ENCODE measurements around the gene NOS2.
A peak's percentile ranks its signal among the peaks of the same experiment; 100 is the strongest.

NOS2 gene

DNA sequence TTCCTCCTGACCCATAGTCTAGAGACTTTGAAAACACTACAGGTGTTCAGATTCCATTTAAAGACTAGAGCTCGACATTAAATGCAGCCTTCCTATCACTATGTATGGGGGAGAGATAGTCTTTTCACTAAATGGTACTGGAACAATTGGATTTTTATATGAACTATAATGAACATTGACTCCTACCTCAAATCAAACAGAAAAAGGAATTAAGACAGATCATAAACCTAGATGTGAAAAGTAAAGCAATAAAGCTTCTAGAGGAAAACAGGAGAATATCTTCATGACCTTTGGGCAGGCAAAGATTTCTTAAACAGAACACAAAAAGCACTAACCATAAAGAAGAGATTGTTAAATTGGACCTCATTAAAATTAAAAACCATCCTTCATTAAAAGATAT is 18.8 kb upstream of the NOS2 start:
- ATAC-seq = no peak
- DNase-seq = no peak

DNA sequence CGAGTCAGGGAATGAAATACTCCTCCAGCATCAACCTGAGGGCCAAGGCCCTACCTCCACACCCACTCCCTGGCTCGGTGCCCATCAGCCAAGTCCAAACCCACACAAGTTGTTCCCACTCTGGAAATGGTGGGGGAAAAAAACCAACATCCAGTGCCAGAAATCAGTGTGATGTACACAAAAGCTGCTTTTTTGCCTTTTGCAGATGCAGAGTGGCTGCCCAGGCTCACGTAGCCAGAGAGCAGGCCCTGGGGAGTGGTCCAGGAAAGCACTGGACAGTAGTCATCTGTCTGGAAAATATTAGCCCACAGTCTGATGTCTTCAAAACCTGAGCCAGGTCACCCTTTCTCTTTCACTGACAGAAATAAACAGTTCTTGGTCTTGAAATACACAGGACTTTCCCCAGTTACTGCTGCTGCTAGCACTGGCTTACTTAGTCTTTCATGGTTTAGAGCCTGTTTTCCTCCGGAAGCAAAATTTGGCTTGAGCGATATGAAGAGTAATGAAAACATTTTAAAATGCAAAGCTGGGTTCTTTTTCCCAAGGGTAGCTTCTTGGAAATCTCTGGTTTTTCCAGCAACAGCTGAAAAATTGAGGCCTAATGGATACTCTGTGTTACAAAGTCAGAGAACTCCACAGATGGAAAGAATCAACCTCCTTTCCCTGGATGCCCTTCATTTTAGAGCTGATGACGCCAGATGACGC is 18.2 kb upstream of the NOS2 start:
- DNase-seq = no peak
- ATAC-seq = no peak

DNA sequence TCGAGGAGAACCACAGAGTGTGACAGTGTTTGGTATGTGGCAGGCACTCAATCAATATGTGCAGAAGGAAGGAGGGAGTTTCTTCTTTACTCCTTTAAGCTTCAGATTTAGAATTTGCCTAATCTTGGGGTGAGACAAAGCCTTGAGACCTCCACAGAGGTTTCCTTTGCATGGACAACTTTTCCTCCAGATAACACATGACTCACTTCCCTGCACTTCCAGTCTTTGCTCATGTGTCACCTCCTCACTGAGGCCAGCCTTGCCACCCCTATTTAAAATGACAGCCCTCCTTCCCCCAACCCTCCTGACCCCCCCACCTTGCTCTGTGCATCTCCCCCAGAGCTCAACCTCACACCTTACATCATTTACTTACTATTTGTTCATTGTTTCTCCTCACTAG is 17.4 kb upstream of the NOS2 start:
- DNase-seq (no peak), ATAC-seq (no peak)

DNA sequence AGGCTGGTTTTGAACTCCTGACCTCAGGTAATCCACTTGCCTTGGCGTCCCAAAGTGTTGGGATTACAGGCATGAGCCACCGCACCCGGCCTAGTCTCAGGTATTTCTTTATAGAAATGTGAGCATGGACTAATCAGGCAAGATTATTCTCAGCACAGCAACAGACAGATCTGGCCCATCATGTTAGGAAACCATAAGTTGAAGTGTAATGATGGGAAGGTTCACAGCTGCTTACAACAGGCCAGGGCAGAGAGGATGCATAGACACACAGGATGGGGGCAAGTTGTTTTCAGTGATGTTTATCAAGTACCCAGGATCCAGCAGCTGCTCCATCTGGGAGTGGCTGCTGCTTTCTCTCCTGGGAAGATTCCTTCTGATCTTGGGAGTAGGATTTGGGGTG is 16.6 kb upstream of the NOS2 start:
- DNase-seq = no peak
- no peak for ATAC-seq

DNA sequence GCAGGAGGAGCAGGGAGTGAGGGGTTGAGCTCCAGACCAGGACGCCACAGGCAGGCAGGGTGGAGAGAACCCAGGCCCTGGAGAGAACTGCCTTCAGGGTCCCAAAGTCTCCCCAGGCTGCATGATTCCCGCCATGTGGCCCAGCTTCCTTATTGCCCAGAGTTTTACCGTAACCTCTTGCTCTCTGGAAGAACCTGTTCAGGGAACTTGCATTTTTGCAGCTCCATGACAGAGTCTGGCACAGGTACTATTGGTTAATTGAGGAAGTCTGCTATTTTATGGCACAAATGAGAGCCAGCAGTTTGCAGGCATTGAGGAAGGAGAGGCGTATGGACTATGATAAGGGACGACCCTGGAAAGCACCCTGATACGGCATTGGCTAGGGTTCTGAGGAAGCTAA is 11.6 kb upstream of the NOS2 start:
- ATAC-seq = no peak
- DNase-seq = no peak

DNA sequence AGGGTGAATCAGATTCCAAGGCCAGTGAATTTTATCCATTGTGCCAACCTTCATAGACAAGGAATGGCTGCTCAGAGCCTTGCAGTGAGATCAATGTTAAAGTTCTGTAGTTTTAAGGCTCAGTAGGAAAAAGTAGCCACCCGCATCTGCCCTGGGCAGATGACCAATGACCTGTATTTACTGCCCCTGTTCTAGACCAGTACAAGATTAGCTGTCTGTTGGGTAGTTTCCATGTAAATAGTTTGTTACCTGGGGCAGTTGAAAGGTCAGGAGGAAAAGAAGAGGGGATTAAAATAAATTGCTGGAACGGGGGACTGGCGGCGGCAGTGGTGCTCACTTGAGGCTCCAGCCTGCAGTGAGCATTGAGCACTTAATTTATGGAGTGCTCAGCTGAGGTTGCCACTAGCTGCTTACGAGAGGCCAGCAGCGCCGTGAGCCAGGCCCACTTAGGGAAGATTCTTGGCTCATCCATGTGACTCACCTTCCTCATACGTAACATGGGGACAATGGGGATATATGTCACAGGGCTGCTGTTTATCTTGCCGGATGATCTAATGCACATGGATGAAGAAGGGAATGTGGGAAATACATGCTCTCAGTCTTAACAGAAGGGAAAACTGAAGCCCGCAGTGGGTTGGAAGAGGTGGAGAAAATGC is 10.7 kb upstream of the NOS2 start:
- ATAC-seq = no peak
- DNase-seq = no peak

DNA sequence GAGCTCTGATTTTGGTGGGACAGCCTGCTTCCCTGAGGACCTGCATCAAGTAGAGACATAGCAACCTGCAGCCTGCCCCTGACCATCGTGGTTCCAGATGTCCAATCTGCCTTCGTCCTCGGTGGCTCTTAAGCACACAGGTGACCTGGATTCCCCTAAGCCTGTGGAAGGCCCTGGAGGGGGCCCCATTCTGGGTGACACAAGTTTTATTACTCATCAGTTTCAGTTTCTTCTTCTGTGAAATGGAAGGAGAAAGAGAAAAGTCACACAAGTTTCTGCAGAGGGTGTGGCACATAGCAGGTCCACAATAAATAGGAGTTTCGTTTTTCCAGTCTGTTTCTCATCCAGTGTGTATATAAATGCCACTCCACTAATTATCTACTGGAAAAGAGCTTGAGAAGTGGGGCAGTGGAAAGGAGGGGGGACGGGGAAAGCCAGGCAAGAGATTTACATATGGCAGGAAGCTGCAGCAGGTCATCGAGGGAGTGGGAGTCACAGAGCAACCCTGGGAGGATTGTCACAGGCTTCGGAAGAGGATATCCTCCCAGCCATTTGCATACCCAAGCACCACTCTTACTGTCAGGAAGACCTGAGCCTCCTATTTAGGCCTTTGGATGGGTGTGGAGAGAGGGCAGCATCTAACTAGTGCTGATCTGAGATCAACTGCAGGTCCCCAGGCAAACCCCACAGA is 10.0 kb upstream of the NOS2 start:
- ATAC-seq = peak; percentile 56

DNA sequence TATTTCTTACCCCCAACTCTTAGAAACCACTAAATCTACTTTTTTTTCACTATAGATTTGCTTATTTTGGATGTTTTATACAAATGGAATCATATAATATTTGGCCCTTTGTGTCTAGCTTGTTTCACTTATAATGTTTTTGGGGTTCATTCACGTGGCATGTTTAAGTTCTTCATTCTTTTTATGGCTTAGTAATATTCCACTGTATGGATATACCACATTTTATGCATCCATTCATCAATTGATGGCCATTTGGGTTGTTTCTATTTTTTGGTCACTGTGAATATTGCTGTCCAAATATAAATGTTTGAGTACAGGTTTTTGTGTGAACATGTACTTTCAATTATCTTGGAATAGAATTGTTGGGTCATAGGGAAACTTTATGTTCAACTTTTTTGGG is 9.2 kb upstream of the NOS2 start:
- no peak for ATAC-seq

More for the DNA sequence above, 10.0 kb upstream of the NOS2 start:
- peak; percentile 52 for DNase-seq

DNA sequence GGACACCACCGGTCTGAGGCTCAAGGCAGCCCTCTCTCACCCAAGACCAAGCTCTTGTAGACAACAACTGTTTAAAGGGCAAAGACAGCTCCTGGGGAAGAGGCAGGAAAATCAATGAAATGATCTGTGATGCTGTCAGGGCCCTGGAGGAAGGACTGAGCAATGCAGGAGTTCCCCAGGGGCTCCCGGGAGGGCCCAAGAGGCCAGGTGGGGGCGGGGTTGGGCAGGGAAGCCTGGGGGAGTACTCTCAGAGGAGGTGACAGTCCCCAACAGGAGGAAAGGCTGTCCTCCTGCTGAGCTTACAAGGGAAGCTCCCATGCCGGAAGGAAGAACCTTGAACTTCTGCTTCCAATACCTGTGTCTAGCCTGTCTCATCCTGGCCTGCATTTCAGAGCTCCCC is 8.3 kb upstream of the NOS2 start:
- ATAC-seq (peak; percentile 48), DNase-seq (peak; percentile 61)

More for the DNA sequence above, 9.2 kb upstream of the NOS2 start:
- no peak for DNase-seq

DNA sequence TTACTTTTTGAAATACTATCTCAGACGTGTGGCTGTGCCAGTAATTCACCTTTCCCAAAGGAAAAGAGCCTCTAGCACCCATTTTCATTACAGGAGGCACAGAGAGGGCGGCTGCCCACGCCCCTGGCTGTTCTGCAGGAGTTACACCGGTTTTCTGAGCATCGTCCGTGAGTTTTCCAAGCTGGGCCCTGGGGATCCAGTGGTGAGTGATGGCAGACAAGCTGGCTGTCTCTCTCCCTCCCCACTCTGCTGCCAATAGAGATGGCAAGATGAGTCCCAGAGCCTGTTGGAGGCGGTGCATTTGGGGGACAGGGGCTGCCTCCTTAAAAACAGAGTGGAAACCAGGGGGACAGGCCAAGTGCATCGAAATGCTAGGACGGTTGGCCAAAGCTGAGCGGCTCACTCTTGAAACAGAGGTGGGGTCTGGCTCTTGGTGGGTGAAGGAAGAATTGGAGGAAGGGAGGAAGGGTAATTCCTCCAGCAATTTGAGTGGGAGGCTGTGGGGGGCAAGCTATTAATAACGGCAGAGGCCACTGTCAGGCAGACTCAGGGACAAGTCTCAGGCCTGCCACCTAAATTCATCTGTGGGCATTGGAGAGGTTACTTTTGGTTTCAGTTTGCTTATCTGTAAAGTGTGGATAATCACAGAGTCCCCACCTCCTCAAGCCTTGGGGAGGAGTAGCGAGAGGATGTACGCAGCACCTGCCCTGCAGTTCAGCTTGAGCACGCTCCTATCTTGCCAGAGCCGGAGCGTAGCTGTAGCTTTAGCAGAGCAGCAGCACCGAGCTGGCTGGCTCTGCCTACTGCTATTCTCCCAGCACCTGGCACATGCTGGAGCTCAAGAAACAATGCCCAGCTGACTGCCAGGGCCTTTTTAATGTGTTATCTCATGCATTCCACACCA is 7.5 kb upstream of the NOS2 start:
- peak; percentile 58 for DNase-seq

DNA sequence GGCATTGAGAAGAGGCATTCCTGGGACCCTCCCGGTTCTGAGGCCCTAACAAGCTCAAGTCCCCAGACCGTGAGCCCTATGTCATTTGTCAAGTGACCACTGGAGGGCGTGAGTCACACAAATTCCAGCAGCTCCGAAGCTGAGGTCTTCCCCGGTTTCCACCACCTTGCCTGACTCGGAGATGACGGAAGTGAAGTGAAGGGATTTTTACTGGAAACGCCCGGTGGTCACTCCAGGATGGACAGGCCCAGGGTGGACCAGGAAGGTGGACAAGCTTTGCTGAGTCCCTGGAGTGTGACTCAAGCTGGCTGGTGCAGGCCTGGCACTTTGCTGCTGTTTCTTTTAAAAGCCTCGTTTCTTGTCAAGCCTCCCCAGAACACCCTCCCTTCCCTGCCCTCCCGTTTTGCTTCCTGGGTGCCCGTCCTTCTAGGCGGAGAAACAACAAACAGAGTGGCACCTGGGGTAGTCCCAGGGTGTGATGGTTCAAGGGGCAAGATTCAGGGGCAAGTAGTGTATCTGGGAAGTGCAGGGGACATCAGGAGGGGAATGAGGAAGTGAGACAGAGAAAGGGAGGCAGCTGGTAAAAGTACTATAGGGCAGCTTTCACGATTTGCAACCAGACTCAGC is 5.3 kb upstream of the NOS2 start:
- DNase-seq (peak; percentile 81), ATAC-seq (peak; percentile 45)

More for the DNA sequence above, 7.5 kb upstream of the NOS2 start:
- ATAC-seq = peak; percentile 86

DNA sequence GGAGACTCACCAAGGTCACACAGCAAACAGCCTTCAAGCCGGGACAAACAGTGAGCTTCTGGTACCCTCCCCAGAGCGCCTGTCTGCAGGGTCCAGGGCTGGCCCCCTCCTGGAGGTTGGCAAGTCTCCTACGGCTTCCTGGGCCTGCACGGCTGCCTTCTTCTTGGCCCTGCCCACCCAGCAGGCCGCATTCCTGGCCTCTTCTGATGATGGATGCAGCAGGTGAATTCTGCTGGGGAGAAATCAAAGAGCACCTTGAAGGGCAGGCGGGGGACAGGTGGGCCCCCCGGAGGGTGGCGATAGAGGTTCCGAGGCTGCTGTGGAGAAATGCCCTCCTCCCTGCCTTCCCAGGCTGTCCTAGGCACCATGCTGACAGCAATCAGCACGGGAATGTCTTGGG is 3.8 kb upstream of the NOS2 start:
- DNase-seq (no peak), ATAC-seq (no peak)

DNA sequence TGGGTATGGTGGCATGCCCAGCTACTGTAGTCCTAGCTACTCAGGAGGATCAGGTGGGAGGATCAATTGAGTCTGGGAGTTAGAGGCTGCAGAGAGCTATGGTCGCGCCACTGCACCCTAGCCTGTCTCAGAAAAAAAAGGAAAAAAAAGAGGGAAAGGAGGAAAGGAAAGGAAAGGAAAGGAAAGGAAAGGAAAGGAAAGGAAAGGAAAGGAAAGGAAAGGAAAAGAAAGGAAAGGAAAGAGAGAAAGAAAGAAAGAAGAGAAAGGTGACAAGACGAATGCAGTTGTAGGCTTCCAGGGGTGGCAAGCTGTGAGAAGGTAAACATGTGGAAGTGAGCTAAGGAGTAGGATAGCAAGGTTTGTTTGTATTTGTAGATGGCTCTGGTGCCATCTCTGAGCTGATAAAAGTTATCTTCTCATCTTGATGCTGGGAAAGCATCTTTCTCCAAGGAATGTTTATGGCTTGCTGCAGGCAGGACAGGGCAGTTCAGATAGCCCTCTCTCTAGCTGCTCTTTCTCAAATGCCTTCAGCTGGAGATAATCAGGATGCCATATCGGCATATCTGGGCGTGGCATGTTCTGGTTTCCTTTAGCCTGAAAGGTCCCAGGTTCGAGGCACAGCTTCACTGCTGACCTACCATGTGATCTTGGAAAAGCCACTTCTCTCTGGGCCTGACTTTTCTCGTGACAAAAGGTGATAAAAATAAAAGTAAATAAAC is 2.8 kb upstream of the NOS2 start:
- no peak for DNase-seq
- ATAC-seq = no peak

DNA sequence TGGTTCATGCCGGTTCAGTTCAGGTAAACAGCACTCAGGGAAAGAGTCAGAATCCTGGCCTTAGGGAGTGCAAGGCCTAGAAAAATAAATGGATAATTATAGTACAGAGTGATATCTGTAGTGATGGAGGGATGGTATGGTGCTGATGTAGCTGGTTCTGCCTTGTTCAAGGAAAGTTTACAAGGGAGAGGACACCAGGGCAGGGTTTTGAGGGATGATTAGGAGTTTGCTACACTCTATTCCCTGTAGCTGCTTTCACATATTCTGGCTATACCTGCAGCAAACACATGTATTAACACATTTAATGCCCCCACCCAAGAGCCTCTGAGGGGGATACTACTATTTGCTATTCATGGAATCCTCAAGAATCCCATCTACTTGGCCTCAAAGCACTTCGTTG is 1.7 kb upstream of the NOS2 start:
- DNase-seq = no peak
- no peak for ATAC-seq

DNA sequence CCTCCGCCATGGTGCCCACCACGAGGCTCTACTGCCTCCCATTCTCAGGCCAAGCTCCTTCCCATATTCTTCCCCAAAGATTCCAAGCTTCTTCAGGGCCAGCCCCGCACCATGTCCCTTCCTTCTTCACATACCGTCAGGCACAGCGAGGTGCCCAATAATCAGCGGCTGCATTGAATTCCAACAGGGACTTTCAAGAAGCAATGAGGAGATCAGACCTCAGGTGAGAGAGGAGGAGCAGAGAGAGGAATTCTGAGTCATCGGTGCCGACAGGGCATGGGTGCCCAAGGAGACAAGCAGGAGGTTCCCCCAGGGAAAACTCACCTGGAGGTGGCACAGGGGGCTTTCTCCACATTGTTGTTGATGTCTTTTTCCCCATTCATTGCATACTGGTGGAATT is 2.0 kb downstream of the NOS2 start:
- no peak for DNase-seq
- no peak for ATAC-seq

DNA sequence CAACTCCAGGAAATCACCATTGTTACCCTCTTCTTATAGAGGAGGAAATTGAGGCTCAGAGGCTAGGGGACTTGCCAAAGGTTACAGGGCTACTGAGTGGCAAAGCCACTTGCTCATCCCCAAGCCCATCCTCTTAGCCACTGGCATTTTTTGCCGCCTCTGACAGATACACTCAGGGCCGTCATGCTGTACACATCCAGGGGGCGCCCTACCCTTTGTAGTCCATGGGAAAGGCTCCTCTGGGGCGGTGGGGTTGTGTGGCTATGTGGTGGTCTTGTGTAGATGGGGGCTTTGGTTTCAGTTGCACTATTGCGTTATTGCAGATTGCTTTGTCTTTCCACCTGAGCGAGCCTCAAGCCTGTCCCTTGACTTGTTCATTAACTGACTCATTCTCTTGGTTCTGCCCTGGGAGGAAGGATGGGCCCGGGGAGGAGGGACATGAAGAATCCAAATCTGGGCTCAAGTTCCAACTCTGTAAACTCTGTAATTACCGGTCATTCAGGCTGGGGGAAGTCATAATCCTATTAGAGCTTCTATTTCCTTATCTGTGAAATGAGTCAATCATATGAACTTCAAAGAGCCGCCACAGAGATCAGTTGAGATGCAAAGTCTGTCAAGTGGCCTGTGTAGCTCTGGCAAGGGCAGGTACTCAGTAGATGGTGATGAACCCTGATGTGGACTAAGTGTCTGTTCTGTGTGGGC is 2.8 kb downstream of the NOS2 start:
- no peak for ATAC-seq

DNA sequence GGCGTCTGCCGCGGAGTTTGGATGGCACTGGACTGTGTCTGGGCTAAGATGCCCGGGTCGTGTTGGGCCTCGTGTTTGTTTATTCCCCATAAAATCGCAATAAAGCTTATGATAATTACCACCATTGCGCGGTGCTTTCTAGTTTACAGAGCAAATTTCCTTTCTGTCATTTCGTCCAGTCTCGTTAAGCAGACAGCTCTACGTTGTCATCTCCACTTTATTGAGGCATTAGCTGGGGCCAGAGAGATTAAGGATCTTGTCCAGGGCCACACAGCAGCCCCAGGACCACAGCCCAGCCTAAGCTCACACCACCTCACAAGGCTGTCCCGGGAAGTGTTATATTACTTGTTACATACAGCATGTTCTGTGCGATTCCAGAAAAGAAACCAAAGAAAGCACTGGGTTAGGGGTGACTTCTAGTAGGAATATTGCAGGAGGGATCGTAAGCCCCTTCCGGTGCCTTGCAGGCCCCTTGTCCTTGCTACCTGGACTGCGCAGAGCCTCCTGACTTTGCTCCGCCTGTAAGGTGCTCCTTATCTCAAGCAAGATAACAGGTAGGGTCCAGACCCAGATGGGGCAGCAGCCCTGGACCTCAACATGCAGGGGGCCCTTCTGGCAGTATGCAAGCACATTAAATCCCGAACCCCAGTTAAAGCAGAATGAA is 6.3 kb downstream of the NOS2 start:
- no peak for DNase-seq
- no peak for ATAC-seq

More for the DNA sequence above, 2.8 kb downstream of the NOS2 start:
- DNase-seq = no peak

DNA sequence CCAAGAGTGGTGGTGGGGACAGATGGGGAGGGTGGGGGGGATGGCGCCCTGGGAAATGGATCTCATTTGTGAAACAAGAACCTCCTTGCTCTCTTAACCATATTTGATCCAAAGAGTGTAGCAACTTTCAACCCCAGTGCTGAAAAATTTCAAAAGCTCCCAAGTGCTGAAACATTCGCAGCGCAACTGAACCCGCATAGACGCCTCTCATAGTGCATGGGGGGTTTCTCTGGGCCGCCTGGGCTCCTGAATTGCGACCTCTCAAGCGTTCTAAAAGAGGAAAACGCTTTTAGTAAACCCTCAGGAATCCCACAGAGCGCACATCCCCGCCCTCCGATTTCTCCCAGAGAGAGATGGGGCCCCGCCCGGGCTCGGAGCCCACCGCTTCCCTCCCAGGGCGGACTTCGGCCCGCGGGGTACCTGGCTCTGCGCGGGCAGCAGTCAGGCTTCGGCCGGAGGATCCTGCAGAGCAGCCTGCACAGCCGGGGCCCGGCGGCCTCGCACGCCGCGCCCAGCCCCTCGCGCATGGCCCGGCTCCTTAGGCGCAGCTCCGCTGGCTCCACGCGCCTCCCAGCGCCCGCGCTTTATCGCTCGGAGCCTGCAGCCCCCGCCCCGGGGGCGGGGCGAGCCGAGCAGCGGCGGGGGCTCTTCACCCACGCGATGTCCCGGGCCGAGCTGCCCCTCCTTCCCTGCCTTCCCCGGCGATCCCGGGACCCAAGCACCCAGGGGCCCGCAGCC is 7.0 kb downstream of the NOS2 start:
- ATAC-seq (peak; percentile 25), DNase-seq (peak; percentile 17)

DNA sequence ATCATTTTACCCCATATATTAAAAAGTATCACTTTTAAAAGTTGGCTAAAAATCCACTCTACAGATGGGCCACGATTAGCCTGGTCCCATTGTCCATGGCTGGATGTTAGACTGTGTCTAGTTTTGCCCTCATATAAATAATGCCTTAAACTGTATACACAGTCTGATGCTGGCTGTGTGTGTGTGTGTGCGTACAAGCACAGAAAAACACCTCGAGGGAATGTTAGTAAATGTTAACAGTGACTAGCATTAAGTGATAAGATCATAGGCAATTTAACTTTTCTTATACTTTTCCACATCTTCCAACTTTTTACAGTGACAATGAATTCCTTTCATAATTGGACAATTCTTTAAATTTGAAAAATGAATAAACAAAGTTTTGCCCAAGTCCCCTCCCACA is 8.2 kb downstream of the NOS2 start:
- ATAC-seq (no peak), DNase-seq (no peak)

Measured in stimulated activated naive CD8-positive, alpha-beta T cell treated with anti-CD3 and anti-CD28 coated beads, Interleukin-15, Interleukin-2, amounts not matched to agents 100 U/mL and 50 U/mL, for 24 hours (primary cell).